Breast epithelium (tissue), 4 donors: ENCODE data around the gene DUSP15. TPM values are rescaled to one million over a fixed set of nuclear protein-coding genes. Genes with fewer than 3 reads are reported as not detected.

Source experiments
- DNase-seq, 2 donors: peaks; one replicate each; pipeline ENCODE4 v3.0.0-alpha.2; 2019; ENCODE audit warnings: low spot score in 2 of 2
- H3K27ac ChIP-seq, 2 donors: fragments of 200-600 bp; sonication (generic) in 1 of 2; one replicate each; pipeline ENCODE4 v1.5.1; 2016 to 2019; ENCODE audit warnings: mild to moderate bottlenecking in 1 of 2
- H3K27me3 ChIP-seq, 2 donors: fragments of 200-600 bp; sonication (generic) in 1 of 2; one replicate each; pipeline versions ENCODE4 v1.5.1 to v1.6.0; 2017 to 2019; ENCODE audit warnings: control low read depth in 1 of 2, mild to moderate bottlenecking in 1 of 2
- H3K36me3 ChIP-seq: fragments of 200-600 bp; one replicate; pipeline ENCODE4 v1.5.1; 2019
- H3K4me1 ChIP-seq, 2 donors: fragments of 200-600 bp; sonication (generic); one replicate each; pipeline ENCODE4 v1.5.1; 2016 to 2019; ENCODE audit warnings: control low read depth in 1 of 2
- H3K4me3 ChIP-seq, 3 donors: fragments of 200-600 bp; sonication (generic); 1 replicate in 2 of 3; 2 replicates in 1 of 3; pipeline ENCODE4 v1.5.1; 2016 to 2019; ENCODE audit warnings: mild to moderate bottlenecking in 3 of 3, moderate library complexity in 2 of 3
- H3K9me3 ChIP-seq, 2 donors: fragments of 200-600 bp; sonication (generic) in 1 of 2; one replicate each; pipeline ENCODE4 v1.5.1; 2016 to 2019; ENCODE audit warnings: control low read depth in 1 of 2
- POLR2A ChIP-seq: fragments of 450-650 bp; IDR thresholded peaks from one replicate; pipeline ENCODE4 v1.6.1; 2016; ENCODE audit warnings: antibody characterized with exemption, mild to moderate bottlenecking, moderate library complexity
- POLR2AphosphoS5 ChIP-seq, 3 donors: sonication (generic); formaldehyde crosslinking; IDR thresholded peaks; one replicate each; pipeline ENCODE4 v1.6.1; 2017; ENCODE audit warnings: antibody characterized with exemption in 3 of 3
- intact Hi-C: fragments of 100-400 bp; cut with DNase I; formaldehyde crosslinking; loops from one replicate; pipeline ENCODE4 v1.15.1; 2023; ENCODE audit warnings: low total_unique reads
- total RNA-seq, 3 donors: library from RNA; depleted of rRNA; stranded (reverse); fragments of >200 nt; gene quantifications; one replicate each; pipeline ENCODE4 v1.1.0, GENCODE V29; 2016
- TF ChIP-seq, protein P1 (sequence below), 3 donors: fragments of 450-650 bp; IDR thresholded peaks; one replicate each; pipeline ENCODE4 v1.5.1; 2016 to 2017; ENCODE audit warnings: antibody characterized with exemption in 3 of 3, mild to moderate bottlenecking in 3 of 3, moderate library complexity in 3 of 3

The DUSP15 gene
- total RNA-seq, 3 donors from 2014 or later: 1.9 to 3.6 (median 2.1) TPM

DNA sequence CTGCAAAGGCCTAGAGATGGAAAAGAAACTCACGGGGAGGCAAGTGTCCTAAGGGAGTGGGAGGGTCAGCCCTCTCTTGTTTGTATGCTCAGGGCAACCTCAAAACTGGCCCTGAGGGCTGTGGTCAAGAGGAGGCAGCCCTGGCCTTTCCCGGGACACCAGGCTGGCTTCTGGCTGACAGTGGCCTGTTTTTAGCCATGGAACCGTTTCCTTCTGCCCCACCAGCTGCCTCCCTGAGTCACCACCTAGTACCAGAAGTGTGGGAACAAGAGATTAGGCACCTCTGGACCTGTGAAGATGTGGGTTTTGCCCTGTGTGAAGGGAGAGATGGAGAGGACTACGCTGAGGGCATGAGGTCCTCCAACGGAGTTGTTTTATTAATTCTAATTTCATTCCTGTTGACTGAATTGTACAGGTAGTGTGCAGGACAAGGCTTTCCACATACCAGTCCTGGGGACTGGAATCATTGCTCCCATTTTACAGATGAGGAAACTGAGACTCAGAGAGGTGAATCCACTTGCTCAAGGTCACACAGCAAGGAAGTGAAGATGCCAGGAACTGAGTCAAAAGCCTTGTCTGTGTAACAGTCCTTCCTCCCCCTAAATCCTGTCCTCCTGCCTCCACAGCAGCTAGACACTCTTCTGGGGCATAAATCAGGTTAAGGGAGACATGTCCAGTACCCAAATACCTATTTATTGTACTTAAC lies 30.4 kb downstream of the DUSP15 start:
- no peak overlapping the region for H3K27ac ChIP-seq
- no peaks in the 10 kb centered on the region for H3K27me3 ChIP-seq
- peaks cover 2 to 13% of the 10 kb centered on the region in 2 donors for H3K4me1 ChIP-seq
- TF ChIP-seq POLR2AphosphoS5 (IDR thresholded peaks at IDR 0.05) (no peak), POLR2A (no peak)
- TF ChIP-seq, protein P1, sequence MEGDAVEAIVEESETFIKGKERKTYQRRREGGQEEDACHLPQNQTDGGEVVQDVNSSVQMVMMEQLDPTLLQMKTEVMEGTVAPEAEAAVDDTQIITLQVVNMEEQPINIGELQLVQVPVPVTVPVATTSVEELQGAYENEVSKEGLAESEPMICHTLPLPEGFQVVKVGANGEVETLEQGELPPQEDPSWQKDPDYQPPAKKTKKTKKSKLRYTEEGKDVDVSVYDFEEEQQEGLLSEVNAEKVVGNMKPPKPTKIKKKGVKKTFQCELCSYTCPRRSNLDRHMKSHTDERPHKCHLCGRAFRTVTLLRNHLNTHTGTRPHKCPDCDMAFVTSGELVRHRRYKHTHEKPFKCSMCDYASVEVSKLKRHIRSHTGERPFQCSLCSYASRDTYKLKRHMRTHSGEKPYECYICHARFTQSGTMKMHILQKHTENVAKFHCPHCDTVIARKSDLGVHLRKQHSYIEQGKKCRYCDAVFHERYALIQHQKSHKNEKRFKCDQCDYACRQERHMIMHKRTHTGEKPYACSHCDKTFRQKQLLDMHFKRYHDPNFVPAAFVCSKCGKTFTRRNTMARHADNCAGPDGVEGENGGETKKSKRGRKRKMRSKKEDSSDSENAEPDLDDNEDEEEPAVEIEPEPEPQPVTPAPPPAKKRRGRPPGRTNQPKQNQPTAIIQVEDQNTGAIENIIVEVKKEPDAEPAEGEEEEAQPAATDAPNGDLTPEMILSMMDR (IDR thresholded peaks at IDR 0.05): no peak
- intact Hi-C loops: no loop called here
- H3K36me3 ChIP-seq: no peaks in the 10 kb centered on the region
- H3K9me3 ChIP-seq: no peaks in the 10 kb centered on the region
- DNase-seq: no peak
- H3K4me3 ChIP-seq: no peak overlapping the region

DNA sequence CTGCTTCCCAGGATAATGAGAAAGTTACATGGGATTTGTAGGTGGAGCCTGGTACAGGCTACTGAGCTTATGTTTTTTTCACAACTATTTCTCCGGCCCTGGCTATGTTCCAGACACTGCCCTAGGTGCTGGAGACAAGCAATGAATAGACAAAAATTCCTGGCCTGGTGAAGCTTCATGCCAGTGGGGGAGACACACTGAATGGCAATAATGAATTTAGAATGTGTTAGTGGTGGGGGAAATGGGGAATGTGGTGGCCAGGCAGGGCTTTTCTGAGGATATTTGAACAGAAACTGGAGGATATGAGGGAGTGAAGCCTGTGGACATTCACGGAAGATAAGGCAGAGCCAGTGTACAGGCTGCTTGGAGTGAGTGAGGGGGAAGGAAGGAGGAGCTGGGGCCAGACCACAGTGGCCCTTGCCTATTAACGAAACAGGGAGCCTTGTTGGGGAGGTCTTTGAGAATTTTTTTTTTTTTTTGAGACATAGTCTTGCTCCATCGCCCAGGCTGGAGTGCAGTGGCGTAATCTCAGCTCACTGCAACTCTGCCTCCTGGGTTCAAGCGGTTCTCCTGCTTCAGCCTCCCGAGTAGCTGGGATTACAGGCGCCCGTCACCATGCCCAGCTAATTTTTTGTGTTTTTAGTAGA lies 31.6 kb downstream of the DUSP15 start:
- Histone ChIP-seq H3K36me3 (no peaks in the 10 kb centered on the region), H3K27ac (no peak overlapping the region), H3K27me3 (no peaks in the 10 kb centered on the region), H3K9me3 (no peaks in the 10 kb centered on the region), H3K4me1 (peaks cover 2 to 13% of the 10 kb centered on the region in 2 donors), H3K4me3 (no peak overlapping the region)
- TF ChIP-seq, protein P1 (IDR thresholded peaks at IDR 0.05): no peak
- no peak for TF ChIP-seq POLR2AphosphoS5 (IDR thresholded peaks at IDR 0.05)
- TF ChIP-seq POLR2A: no peak
- intact Hi-C loops: no loop called here
- no peak for DNase-seq

DNA sequence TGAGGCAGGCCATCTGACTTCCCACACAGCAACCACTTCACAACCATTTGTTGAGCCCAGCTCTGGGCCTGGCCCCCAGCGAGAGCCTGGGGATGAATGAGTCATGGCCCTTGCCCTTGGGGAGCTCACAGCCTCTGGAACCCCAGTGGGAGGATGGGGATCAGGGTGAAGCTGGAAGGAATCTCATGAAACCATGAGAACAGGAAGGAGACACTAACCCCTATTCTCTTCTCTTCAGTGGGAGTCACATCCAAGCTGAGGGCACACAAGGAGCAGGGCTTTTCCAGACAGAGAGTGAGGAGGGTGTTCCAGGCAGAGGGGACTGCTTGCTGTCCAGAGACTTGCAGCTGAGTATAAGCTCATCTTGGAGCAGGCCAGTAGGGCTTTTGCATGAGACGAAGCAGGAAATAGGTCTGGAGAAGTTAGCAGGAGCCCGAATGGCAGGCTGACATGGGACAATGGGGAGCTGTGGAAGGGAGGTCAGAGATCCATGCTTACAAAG lies 32.4 kb downstream of the DUSP15 start:
- Histone ChIP-seq H3K4me1 (peaks cover 2 to 13% of the 10 kb centered on the region in 2 donors), H3K27me3 (no peaks in the 10 kb centered on the region)

DNA sequence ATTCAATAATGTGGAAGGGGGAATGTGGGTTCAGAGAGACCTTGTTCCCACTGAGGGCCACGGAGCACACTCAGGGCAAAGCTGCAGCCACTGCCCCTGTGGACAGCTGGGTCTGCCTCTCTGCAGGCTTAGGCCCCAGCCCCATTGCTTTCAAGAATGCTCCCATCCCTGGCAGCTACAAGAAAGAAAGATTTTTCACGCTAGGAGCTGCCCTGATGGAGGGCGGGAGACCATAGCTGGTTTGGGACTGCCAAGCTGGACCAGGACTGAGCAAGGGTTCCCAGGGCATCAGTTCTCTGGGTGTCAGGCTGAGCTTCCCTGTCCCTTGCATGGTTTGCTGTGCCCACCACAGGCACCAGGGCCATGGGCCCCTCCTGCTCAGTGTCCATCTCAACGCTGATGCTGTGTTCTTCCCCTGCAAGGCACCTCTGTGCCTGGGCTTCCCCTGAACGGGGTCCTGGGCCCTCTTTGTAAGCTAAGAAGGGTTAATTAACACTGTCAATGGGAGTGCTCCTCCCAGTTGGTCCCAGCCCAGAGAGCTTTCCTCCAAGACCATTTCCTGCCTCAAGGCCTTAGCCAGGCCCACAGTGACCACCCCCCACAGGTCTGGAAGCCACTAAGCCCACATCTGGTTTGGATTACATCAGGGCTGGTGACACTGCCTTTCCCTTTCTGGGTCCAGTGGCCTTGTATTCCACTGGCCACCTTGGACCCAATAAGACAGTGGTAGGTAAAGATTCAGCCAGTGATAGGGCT lies 33.3 kb downstream of the DUSP15 start:
- Histone ChIP-seq H3K9me3 (no peaks in the 10 kb centered on the region), H3K27me3 (no peaks in the 10 kb centered on the region), H3K36me3 (no peaks in the 10 kb centered on the region), H3K27ac (peak overlapping the region in 1 of 2 donors; percentile 58), H3K4me3 (no peak overlapping the region), H3K4me1 (peaks cover 2 to 13% of the 10 kb centered on the region in 2 donors)
- no peak for DNase-seq
- TF ChIP-seq, protein P1 (IDR thresholded peaks at IDR 0.05): no peak
- TF ChIP-seq POLR2AphosphoS5 (IDR thresholded peaks at IDR 0.05): no peak
- TF ChIP-seq POLR2A: no peak
- intact Hi-C loops: no loop called here

More for the DNA sequence above, 32.4 kb downstream of the DUSP15 start:
- TF ChIP-seq, protein P1 (IDR thresholded peaks at IDR 0.05): no peak
- TF ChIP-seq POLR2A: no peak
- TF ChIP-seq POLR2AphosphoS5 (IDR thresholded peaks at IDR 0.05): no peak
- Histone ChIP-seq H3K9me3 (no peaks in the 10 kb centered on the region), H3K36me3 (no peaks in the 10 kb centered on the region), H3K4me3 (no peak overlapping the region), H3K27ac (peak overlapping the region in 1 of 2 donors; percentile 58)
- DNase-seq: no peak
- intact Hi-C loops: no loop called here
